Stimulated activated naive CD8-positive, alpha-beta T cell treated with anti-CD3 and anti-CD28 coated beads, Interleukin-15, Interleukin-2, amounts not matched to agents 100 ng/mL and 50 ng/mL, for 24 hours (primary cell): ENCODE data around the gene LSAMP.
"Not testable (repeated sequence)": the region's sequence is repeated elsewhere in the genome, so short reads cannot be mapped to it uniquely, and the experiment has no call there.

Experiments
- H3K27ac Mint-ChIP-seq: one replicate; pipeline ENCODE4 v1.8.0; 2021; ENCODE audit warnings: mild to moderate bottlenecking, mixed read lengths
- H3K27me3 Mint-ChIP-seq: one replicate; pipeline ENCODE4 v1.8.0; 2021; ENCODE audit warnings: mixed read lengths
- H3K36me3 Mint-ChIP-seq: one replicate; pipeline ENCODE4 v1.8.0; 2021; ENCODE audit warnings: low read depth, mixed read lengths
- H3K4me1 Mint-ChIP-seq: one replicate; pipeline ENCODE4 v1.8.0; 2021; ENCODE audit warnings: low read depth, mixed read lengths
- H3K4me3 Mint-ChIP-seq: one replicate; pipeline ENCODE4 v1.8.0; 2021; ENCODE audit warnings: mild to moderate bottlenecking, mixed read lengths
- H3K9me3 Mint-ChIP-seq: one replicate; pipeline ENCODE4 v1.8.0; 2021; ENCODE audit warnings: mixed read lengths

The LSAMP gene

GRCh38 chr3:116096631-116097030, 348.7 kb downstream of the LSAMP start:
- H3K4me3 Mint-ChIP-seq, result no peak overlapping the region
- no peaks in the 10 kb centered on the region for H3K36me3 Mint-ChIP-seq
- H3K4me1 Mint-ChIP-seq, result no peaks in the 10 kb centered on the region
- H3K27ac Mint-ChIP-seq, result no peak overlapping the region
- H3K27me3 Mint-ChIP-seq, result no peaks in the 10 kb centered on the region
- no peaks in the 10 kb centered on the region for H3K9me3 Mint-ChIP-seq

- Mint-ChIP-seq H3K4me3 (no peak overlapping the region), H3K27ac (no peak overlapping the region), H3K27me3 (no peaks in the 10 kb centered on the region), H3K4me1 (no peaks in the 10 kb centered on the region), H3K9me3 (no peaks in the 10 kb centered on the region), H3K36me3 (no peaks in the 10 kb centered on the region)
These were observed 351.9 kb downstream of the LSAMP start for GRCh38 chr3:116093374-116093773.

GRCh38 chr3:116087426-116087825, 357.9 kb downstream of the LSAMP start:
- H3K36me3 Mint-ChIP-seq, result no peaks in the 10 kb centered on the region
- H3K4me1 Mint-ChIP-seq, result no peaks in the 10 kb centered on the region
- H3K9me3 Mint-ChIP-seq, result peaks cover 6% of the 10 kb centered on the region
- no peaks in the 10 kb centered on the region for H3K27me3 Mint-ChIP-seq
- H3K4me3 Mint-ChIP-seq, result no peak overlapping the region
- H3K27ac Mint-ChIP-seq, result no peak overlapping the region

- H3K4me3 Mint-ChIP-seq, result no peak overlapping the region
- no peaks in the 10 kb centered on the region for H3K4me1 Mint-ChIP-seq
- H3K27ac Mint-ChIP-seq, result no peak overlapping the region
- H3K36me3 Mint-ChIP-seq, result no peaks in the 10 kb centered on the region
- H3K27me3 Mint-ChIP-seq, result no peaks in the 10 kb centered on the region
- H3K9me3 Mint-ChIP-seq, result peaks cover 6% of the 10 kb centered on the region
These were observed 360.1 kb downstream of the LSAMP start for GRCh38 chr3:116084999-116085791.

- H3K4me3 Mint-ChIP-seq, result no peak overlapping the region
- peaks cover 6% of the 10 kb centered on the region for H3K9me3 Mint-ChIP-seq
- H3K27ac Mint-ChIP-seq, result no peak overlapping the region
- no peaks in the 10 kb centered on the region for H3K36me3 Mint-ChIP-seq
- H3K27me3 Mint-ChIP-seq, result no peaks in the 10 kb centered on the region
- H3K4me1 Mint-ChIP-seq, result no peaks in the 10 kb centered on the region
These were observed 361.6 kb downstream of the LSAMP start for GRCh38 chr3:116083683-116084082.

- no peak overlapping the region for H3K27ac Mint-ChIP-seq
- H3K4me1 Mint-ChIP-seq, result no peaks in the 10 kb centered on the region
- H3K4me3 Mint-ChIP-seq, result no peak overlapping the region
These were observed 366.7 kb downstream of the LSAMP start for GRCh38 chr3:116078561-116078960.

GRCh38 chr3:116077557-116077956, 367.7 kb downstream of the LSAMP start:
- H3K9me3 Mint-ChIP-seq, result peaks cover 5% of the 10 kb centered on the region

More at GRCh38 chr3:116078561-116078960, 366.7 kb downstream of the LSAMP start:
- Mint-ChIP-seq H3K36me3 (no peaks in the 10 kb centered on the region), H3K27me3 (no peaks in the 10 kb centered on the region), H3K9me3 (peaks cover 5% of the 10 kb centered on the region)

GRCh38 chr3:116077059-116077458, 368.2 kb downstream of the LSAMP start:
- H3K9me3 Mint-ChIP-seq, result peaks cover 5% of the 10 kb centered on the region

More at GRCh38 chr3:116077557-116077956, 367.7 kb downstream of the LSAMP start:
- no peaks in the 10 kb centered on the region for H3K27me3 Mint-ChIP-seq
- no peaks in the 10 kb centered on the region for H3K4me1 Mint-ChIP-seq
- H3K4me3 Mint-ChIP-seq, result no peak overlapping the region
- H3K27ac Mint-ChIP-seq, result no peak overlapping the region
- no peaks in the 10 kb centered on the region for H3K36me3 Mint-ChIP-seq

GRCh38 chr3:116070516-116071278, 374.6 kb downstream of the LSAMP start:
- not testable (repeated sequence) for H3K9me3 Mint-ChIP-seq, H3K36me3 Mint-ChIP-seq, H3K27me3 Mint-ChIP-seq, H3K27ac Mint-ChIP-seq, H3K4me1 Mint-ChIP-seq, H3K4me3 Mint-ChIP-seq

More at GRCh38 chr3:116077059-116077458, 368.2 kb downstream of the LSAMP start:
- no peaks in the 10 kb centered on the region for H3K27me3 Mint-ChIP-seq
- no peak overlapping the region for H3K4me3 Mint-ChIP-seq
- no peaks in the 10 kb centered on the region for H3K36me3 Mint-ChIP-seq
- H3K4me1 Mint-ChIP-seq, result no peaks in the 10 kb centered on the region
- no peak overlapping the region for H3K27ac Mint-ChIP-seq

- no peaks in the 10 kb centered on the region for H3K9me3 Mint-ChIP-seq
- H3K27ac Mint-ChIP-seq, result no peak overlapping the region
- no peaks in the 10 kb centered on the region for H3K27me3 Mint-ChIP-seq
- H3K4me3 Mint-ChIP-seq, result no peak overlapping the region
- no peaks in the 10 kb centered on the region for H3K4me1 Mint-ChIP-seq
- no peaks in the 10 kb centered on the region for H3K36me3 Mint-ChIP-seq
These were observed 375.2 kb downstream of the LSAMP start for GRCh38 chr3:116070061-116070460.

GRCh38 chr3:116069024-116069423, 376.3 kb downstream of the LSAMP start:
- H3K4me3 Mint-ChIP-seq, result no peak overlapping the region
- H3K36me3 Mint-ChIP-seq, result no peaks in the 10 kb centered on the region
- no peaks in the 10 kb centered on the region for H3K4me1 Mint-ChIP-seq
- H3K27me3 Mint-ChIP-seq, result no peaks in the 10 kb centered on the region
- no peak overlapping the region for H3K27ac Mint-ChIP-seq
- H3K9me3 Mint-ChIP-seq, result no peaks in the 10 kb centered on the region

GRCh38 chr3:116067326-116067725, 378.0 kb downstream of the LSAMP start:
- Mint-ChIP-seq H3K36me3 (no peaks in the 10 kb centered on the region), H3K27ac (no peak overlapping the region), H3K4me1 (no peaks in the 10 kb centered on the region), H3K9me3 (no peaks in the 10 kb centered on the region), H3K27me3 (no peaks in the 10 kb centered on the region), H3K4me3 (no peak overlapping the region)

GRCh38 chr3:116065501-116065900, 379.8 kb downstream of the LSAMP start:
- Mint-ChIP-seq H3K4me3 (no peak overlapping the region), H3K4me1 (no peaks in the 10 kb centered on the region), H3K36me3 (no peaks in the 10 kb centered on the region), H3K27me3 (no peaks in the 10 kb centered on the region), H3K27ac (no peak overlapping the region), H3K9me3 (no peaks in the 10 kb centered on the region)

GRCh38 chr3:116064646-116065045, 380.6 kb downstream of the LSAMP start:
- H3K27ac Mint-ChIP-seq, result no peak overlapping the region
- no peaks in the 10 kb centered on the region for H3K27me3 Mint-ChIP-seq
- no peaks in the 10 kb centered on the region for H3K4me1 Mint-ChIP-seq
- H3K36me3 Mint-ChIP-seq, result no peaks in the 10 kb centered on the region
- no peaks in the 10 kb centered on the region for H3K9me3 Mint-ChIP-seq
- no peak overlapping the region for H3K4me3 Mint-ChIP-seq

GRCh38 chr3:116059421-116060096, 385.7 kb downstream of the LSAMP start:
- no peaks in the 10 kb centered on the region for H3K27me3 Mint-ChIP-seq
- H3K4me1 Mint-ChIP-seq, result no peaks in the 10 kb centered on the region
- H3K9me3 Mint-ChIP-seq, result no peaks in the 10 kb centered on the region

More at GRCh38 chr3:116059421-116060096, 385.7 kb downstream of the LSAMP start:
- Mint-ChIP-seq H3K36me3 (no peaks in the 10 kb centered on the region), H3K4me3 (no peak overlapping the region), H3K27ac (no peak overlapping the region)
